G401 (cell line): ENCODE data around the gene TNS2. TPM values are rescaled to one million over a fixed set of nuclear protein-coding genes. Genes with fewer than 3 reads are reported as not detected.
A peak's percentile ranks its signal among the peaks of the same experiment; 100 is the strongest.
"Not testable (repeated sequence)": the region's sequence is repeated elsewhere in the genome, so short reads cannot be mapped to it uniquely, and the experiment has no call there.

Source experiments
- DNase-seq: peaks from one replicate; pipeline ENCODE4 v3.0.0-alpha.2; 2015; ENCODE audit warnings: low spot score
- in situ Hi-C: cut with HindIII; loops from 2 replicates; pipeline ENCODE4 v1.10.0; 2016; ENCODE audit warnings: low sequenced_read_pairs, mixed read lengths
- total RNA-seq: library from RNA; depleted of rRNA; stranded (reverse); fragments of >200 nt; shearing (Covaris generic); gene quantifications from 2 replicates; pipeline ENCODE4 v1.2.3, GENCODE V29; 2014; rRNA removed

TNS2 gene
- total RNA-seq, result 13.7 and 21.0 TPM in 2 replicates

- in situ Hi-C loops, result no loop called here
- DNase-seq, result no peak
Measured at GRCh38 chr12:53049571-53050318, at the start of gene TNS2. TSS of gene TNS2 (plus strand) at chr12:53050065. CDS start at chr12:53050186, 121 bp downstream.

- DNase-seq, result peak; percentile 70
- in situ Hi-C loops, result no loop called here
Measured at GRCh38 chr12:53004178-53004577, 45.7 kb upstream of the TNS2 start.

GRCh38 chr12:53004582-53004981, 45.3 kb upstream of the TNS2 start:
- in situ Hi-C loops, result no loop called here
- peak; percentile 68 for DNase-seq

GRCh38 chr12:53005215-53005985, 44.5 kb upstream of the TNS2 start:
- in situ Hi-C loops, result no loop called here
- peak; percentile 46 for DNase-seq

- in situ Hi-C loops, result no loop called here
- DNase-seq, result peak; percentile 99
Measured at GRCh38 chr12:53005986-53006809, 43.7 kb upstream of the TNS2 start, which contains the start of gene EIF4B. TSS of gene EIF4B (plus strand) at chr12:53006456. CDS start at chr12:53006484, 28 bp downstream.

- in situ Hi-C loops, result no loop called here
- peak; percentile 61 for DNase-seq
Measured at GRCh38 chr12:53006810-53007309, 43.0 kb upstream of the TNS2 start.

- no peak for DNase-seq
- in situ Hi-C loops, result no loop called here
Measured at GRCh38 chr12:53007343-53007742, 42.5 kb upstream of the TNS2 start.

GRCh38 chr12:53008760-53009159, 41.1 kb upstream of the TNS2 start:
- DNase-seq, in situ Hi-C loops: not testable (repeated sequence)

GRCh38 chr12:53010955-53011354, 38.9 kb upstream of the TNS2 start:
- in situ Hi-C loops, result no loop called here

GRCh38 chr12:53011889-53012288, 38.0 kb upstream of the TNS2 start:
- in situ Hi-C loops, result no loop called here
- DNase-seq, result no peak

More at GRCh38 chr12:53010955-53011354, 38.9 kb upstream of the TNS2 start:
- DNase-seq, result no peak

GRCh38 chr12:53012928-53013327, 36.9 kb upstream of the TNS2 start:
- in situ Hi-C loops, result no loop called here
- DNase-seq, result no peak

GRCh38 chr12:53014709-53015108, 35.2 kb upstream of the TNS2 start:
- in situ Hi-C loops, result no loop called here
- DNase-seq, result no peak

GRCh38 chr12:53025250-53025649, 24.6 kb upstream of the TNS2 start:
- DNase-seq, result no peak
- in situ Hi-C loops, result no loop called here

GRCh38 chr12:53027014-53027413, 22.9 kb upstream of the TNS2 start:
- DNase-seq, in situ Hi-C loops: not testable (repeated sequence)

GRCh38 chr12:53031616-53032015, 18.2 kb upstream of the TNS2 start:
- in situ Hi-C loops, result no loop called here
- DNase-seq, result no peak

GRCh38 chr12:53033832-53034231, 16.0 kb upstream of the TNS2 start:
- in situ Hi-C loops, DNase-seq: not testable (repeated sequence)

- DNase-seq, result no peak
- in situ Hi-C loops, result no loop called here
Measured at GRCh38 chr12:53034459-53034858, 15.4 kb upstream of the TNS2 start.

- in situ Hi-C loops, result no loop called here
- DNase-seq, result no peak
Measured at GRCh38 chr12:53036802-53037201, 13.1 kb upstream of the TNS2 start.

- no peak for DNase-seq
- in situ Hi-C loops, result no loop called here
Measured at GRCh38 chr12:53039851-53040250, 10.0 kb upstream of the TNS2 start.
